ENCODE data around the gene KATNB1.

DNA sequence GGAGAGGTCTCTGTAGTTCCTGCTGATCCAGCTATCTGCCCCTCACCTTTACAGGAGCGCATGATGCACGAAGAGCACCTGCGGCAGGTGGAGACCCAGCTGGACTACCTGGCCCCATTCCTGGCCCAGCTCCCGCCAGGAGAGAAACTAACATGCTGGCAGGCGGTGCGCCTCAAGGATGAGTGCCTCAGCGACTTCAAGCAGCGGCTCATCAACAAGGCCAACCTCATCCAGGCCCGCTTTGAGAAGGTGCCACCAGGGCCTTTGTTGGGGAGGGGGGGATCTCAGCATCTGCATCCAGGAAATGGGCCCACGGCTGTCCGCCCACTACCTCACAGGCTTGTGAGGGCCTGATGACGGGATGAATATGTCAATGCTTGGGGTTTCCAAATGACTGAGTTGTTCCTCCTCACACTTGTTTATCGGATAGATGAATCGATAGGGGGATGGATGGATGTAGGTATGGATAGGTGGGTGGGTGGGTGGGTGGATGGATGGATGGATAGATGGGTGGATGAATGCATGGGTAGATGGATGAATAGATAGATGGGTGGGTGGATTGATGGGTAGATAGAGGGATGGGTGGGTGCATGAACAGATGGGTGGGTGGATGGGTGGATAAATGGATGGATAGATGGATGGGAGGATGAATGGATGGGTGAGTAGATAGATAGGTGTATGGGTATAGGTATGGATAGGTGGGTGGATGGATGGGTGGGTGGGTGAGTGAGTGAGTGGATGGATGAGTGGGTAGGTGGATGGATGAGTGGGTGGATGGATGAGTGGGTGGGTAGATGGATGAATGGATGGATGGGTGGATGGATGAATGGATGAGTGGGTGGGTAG, 7.0 kb upstream of the KATNB1 start:
- TF ChIP-seq NFRKB (IDR thresholded peaks at IDR 0.05) (no peak), SUZ12 (IDR thresholded peaks at IDR 0.05) (no peak), FOXA1 (IDR thresholded peaks at IDR 0.05) (no peak), SP1 (IDR thresholded peaks at IDR 0.05) (no peak), FOXK2 (IDR thresholded peaks at IDR 0.05) (no peak), LEF1 (IDR thresholded peaks at IDR 0.05; ENCODE audit: borderline replicate concordance) (no peak), ARNT (IDR thresholded peaks at IDR 0.05) (no peak), ELF4 (IDR thresholded peaks at IDR 0.05) (no peak), BHLHE40 (IDR thresholded peaks at IDR 0.05; ENCODE audit: borderline replicate concordance) (no peak), CTBP1 (IDR thresholded peaks at IDR 0.05; ENCODE audit: borderline replicate concordance) (no peak), TARDBP (IDR thresholded peaks at IDR 0.05) (no peak)
- TF ChIP-seq, protein P1, sequence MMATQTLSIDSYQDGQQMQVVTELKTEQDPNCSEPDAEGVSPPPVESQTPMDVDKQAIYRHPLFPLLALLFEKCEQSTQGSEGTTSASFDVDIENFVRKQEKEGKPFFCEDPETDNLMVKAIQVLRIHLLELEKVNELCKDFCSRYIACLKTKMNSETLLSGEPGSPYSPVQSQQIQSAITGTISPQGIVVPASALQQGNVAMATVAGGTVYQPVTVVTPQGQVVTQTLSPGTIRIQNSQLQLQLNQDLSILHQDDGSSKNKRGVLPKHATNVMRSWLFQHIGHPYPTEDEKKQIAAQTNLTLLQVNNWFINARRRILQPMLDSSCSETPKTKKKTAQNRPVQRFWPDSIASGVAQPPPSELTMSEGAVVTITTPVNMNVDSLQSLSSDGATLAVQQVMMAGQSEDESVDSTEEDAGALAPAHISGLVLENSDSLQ (IDR thresholded peaks at IDR 0.05) = no peak

Data from HEK293T (cell line).